ENCODE data around the gene RNF225.

DNA sequence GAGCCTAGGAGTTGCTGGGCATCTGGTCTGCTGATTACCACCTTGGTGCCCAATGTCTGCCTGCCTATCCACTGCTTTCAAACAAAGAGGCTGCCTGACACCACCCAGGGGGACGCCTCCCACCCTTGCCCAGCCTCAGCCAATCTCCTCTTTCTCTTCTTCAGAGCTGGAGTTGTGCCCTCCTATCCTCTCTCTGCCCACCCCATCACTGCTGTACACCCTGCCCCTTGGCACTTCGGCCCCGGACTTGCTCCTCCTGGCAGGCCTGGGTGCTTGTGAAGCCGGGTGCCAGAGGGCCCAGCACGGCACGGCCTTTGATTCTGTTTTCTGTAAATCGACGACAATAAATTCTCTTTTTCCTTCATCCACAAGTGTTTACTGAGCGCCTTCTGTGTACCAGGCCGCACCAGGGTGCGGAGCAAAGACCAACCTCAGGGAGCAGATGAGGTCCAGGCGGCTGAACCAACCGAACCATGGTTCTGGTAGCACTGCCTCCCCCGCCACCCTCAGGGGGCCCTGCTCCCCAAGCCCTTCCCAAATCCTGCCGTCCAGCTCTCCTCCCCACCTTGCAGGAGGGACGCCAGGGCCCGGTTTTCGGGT lies 5.0 kb downstream of the RNF225 start:
- TF ChIP-seq POLR2AphosphoS5 (IDR thresholded peaks at IDR 0.05; ENCODE audit: control insufficient read depth, insufficient read depth, low read depth, low read length): no peak
- no peak for TF ChIP-seq POLR3A (IDR thresholded peaks at IDR 0.05; ENCODE audit: borderline replicate concordance, extremely low read depth, insufficient read depth, insufficient read length)
- no peak for TF ChIP-seq EZH2 (IDR thresholded peaks at IDR 0.05; ENCODE audit: borderline replicate concordance, low read depth, low read length)
- TF ChIP-seq RBM22 (IDR thresholded peaks at IDR 0.05; ENCODE audit: low read depth, low read length, poor library complexity, severe bottlenecking): no peak
